Measurements from ENCODE around the gene DMRT3. TPM values are rescaled to one million over a fixed set of nuclear protein-coding genes. Genes with fewer than 3 reads are reported as not detected.

Gene DMRT3
- total and polyA plus RNA-seq, 9 donors: 0.09 to 0.54 (median 0.36) TPM; not detected in 1

DNA sequence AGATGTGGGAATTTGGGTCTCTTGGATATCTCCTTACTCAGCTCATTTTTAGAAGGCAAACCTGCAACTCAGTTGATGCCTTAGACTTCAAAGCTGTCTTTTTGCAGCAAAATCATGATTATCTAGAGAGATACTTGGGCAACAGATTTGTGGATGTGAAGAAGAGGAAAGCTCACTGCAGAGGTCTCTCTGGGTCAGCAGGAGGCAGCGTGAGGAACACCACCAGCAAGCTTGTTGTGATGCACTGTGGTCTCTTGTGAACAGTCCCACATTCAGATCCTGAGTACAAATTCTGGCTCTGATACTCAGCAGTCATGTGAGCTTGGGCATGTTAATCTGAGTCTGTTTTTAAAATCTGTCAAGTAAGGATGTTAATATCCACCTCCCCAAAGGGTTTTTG is 26.3 kb upstream of the DMRT3 start:
- H3K27ac ChIP-seq (ENCODE audit: low read length): no peak overlapping the region
- H3K4me3 ChIP-seq (ENCODE audit: low read length): no peak overlapping the region
- no peak for DNase-seq
- no peaks in the 10 kb centered on the region for H3K36me3 ChIP-seq (ENCODE audit: control insufficient read depth, insufficient read depth, low read length)
- H3K9me3 ChIP-seq (replicated peaks; ENCODE audit: control insufficient read depth, low read depth, low read length): no peaks in the 10 kb centered on the region
- no peaks in the 10 kb centered on the region for H3K4me1 ChIP-seq (ENCODE audit: control insufficient read depth, insufficient read depth, low read length)
- no CpG with 5 or more reads among the region's 1 CpG for WGBS (ENCODE audit: insufficient coverage)
- peaks cover 15% of the 10 kb centered on the region for H3K27me3 ChIP-seq (ENCODE audit: control insufficient read depth, insufficient read depth, low read length)

DNA sequence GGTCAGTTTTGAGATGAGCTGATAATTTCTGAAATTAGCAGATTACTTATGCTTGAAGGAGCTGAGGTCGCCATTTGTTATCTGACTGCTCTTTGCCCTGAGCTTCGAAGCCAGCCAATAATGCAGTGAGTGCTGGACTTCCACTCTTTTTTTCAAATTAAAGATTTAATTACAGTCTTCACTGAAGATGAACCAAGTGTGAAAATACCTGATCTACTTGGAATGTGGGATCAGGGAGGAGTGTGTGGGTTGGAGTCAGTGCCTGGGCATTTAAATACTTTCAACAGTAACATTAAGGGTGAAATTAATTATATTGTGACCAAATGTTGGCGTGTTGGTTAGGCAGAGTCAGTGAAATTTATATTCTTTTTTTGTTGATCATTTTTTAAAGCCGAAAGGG is 23.9 kb upstream of the DMRT3 start:
- no peaks in the 10 kb centered on the region for H3K4me1 ChIP-seq (ENCODE audit: control insufficient read depth, insufficient read depth, low read length)
- no peaks in the 10 kb centered on the region for H3K36me3 ChIP-seq (ENCODE audit: control insufficient read depth, insufficient read depth, low read length)
- H3K27me3 ChIP-seq (ENCODE audit: control insufficient read depth, insufficient read depth, low read length): peaks cover 17% of the 10 kb centered on the region
- no peak overlapping the region for H3K27ac ChIP-seq (ENCODE audit: low read length)
- no peak for DNase-seq
- WGBS (ENCODE audit: insufficient coverage): 100% methylated on average over 1 of the region's 4 CpGs
- no peak overlapping the region for H3K4me3 ChIP-seq (ENCODE audit: low read length)
- H3K9me3 ChIP-seq (replicated peaks; ENCODE audit: control insufficient read depth, low read depth, low read length): no peaks in the 10 kb centered on the region

DNA sequence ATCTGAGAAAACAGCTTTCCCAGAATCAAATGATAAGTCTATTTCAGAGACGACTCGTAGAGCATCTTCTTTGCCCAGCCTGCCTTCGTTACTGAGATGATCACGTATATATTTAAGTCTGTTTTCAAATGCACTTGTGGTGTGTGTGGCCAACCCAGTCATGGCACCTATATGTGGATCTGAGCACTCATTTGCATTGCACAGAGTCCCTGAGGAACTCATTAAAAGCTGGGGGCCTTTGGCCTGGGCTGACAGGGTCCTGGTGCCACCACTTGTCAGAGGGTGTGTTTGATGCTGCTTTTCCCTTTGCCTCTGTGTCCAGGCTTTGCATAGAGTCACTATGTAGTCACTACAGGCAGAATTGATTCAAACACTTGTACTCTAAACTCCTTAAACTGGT is 17.4 kb upstream of the DMRT3 start:
- Histone ChIP-seq H3K36me3 (ENCODE audit: control insufficient read depth, insufficient read depth, low read length) (no peaks in the 10 kb centered on the region), H3K27ac (ENCODE audit: low read length) (no peak overlapping the region), H3K27me3 (ENCODE audit: control insufficient read depth, insufficient read depth, low read length) (peaks cover 32% of the 10 kb centered on the region), H3K9me3 (replicated peaks; ENCODE audit: control insufficient read depth, low read depth, low read length) (no peaks in the 10 kb centered on the region), H3K4me3 (ENCODE audit: low read length) (no peak overlapping the region), H3K4me1 (ENCODE audit: control insufficient read depth, insufficient read depth, low read length) (no peaks in the 10 kb centered on the region)
- 100% methylated on average over 1 of the region's 4 CpGs for WGBS (ENCODE audit: insufficient coverage)
- no peak for DNase-seq

- no peak for DNase-seq
- H3K27me3 ChIP-seq (ENCODE audit: control insufficient read depth, insufficient read depth, low read length): peaks cover 34% of the 10 kb centered on the region
- H3K9me3 ChIP-seq (replicated peaks; ENCODE audit: control insufficient read depth, low read depth, low read length): no peaks in the 10 kb centered on the region
- H3K4me1 ChIP-seq (ENCODE audit: control insufficient read depth, insufficient read depth, low read length): no peaks in the 10 kb centered on the region
- WGBS (ENCODE audit: insufficient coverage): 52% methylated on average over 3 of the region's 4 CpGs
- H3K27ac ChIP-seq (ENCODE audit: low read length): no peak overlapping the region
- H3K4me3 ChIP-seq (ENCODE audit: low read length): no peak overlapping the region
- H3K36me3 ChIP-seq (ENCODE audit: control insufficient read depth, insufficient read depth, low read length): no peaks in the 10 kb centered on the region
These were observed 16.5 kb upstream of the DMRT3 start for GRCh38 chr9:959914-960313.

- H3K36me3 ChIP-seq (ENCODE audit: control insufficient read depth, insufficient read depth, low read length): no peaks in the 10 kb centered on the region
- WGBS (ENCODE audit: insufficient coverage): 53% methylated on average over 6 of the region's 6 CpGs
- no peak overlapping the region for H3K4me3 ChIP-seq (ENCODE audit: low read length)
- peaks cover 43% of the 10 kb centered on the region for H3K27me3 ChIP-seq (ENCODE audit: control insufficient read depth, insufficient read depth, low read length)
- H3K27ac ChIP-seq (ENCODE audit: low read length): no peak overlapping the region
- H3K4me1 ChIP-seq (ENCODE audit: control insufficient read depth, insufficient read depth, low read length): no peaks in the 10 kb centered on the region
- H3K9me3 ChIP-seq (replicated peaks; ENCODE audit: control insufficient read depth, low read depth, low read length): no peaks in the 10 kb centered on the region
- no peak for DNase-seq
These were observed 14.4 kb upstream of the DMRT3 start for GRCh38 chr9:962023-962422.

DNA sequence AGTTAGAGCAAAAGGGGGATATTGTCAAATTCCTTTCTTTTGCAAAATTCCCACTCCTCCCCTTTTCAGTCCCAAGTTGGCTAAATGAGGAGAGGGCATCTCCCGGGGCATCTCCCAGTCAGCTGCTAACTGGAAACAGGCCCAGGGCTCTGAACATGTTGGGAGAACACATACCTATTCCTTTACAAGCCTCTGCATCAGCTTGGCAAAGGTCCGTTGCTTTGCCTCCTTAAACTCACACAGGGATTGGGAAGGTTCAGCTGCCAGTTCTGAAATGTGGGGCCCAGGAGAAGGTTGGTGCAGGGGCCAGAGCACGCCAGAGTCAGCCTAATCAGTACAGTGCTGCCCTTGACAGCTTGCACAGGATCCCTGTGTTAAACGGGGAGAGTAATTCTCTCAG is 11.0 kb upstream of the DMRT3 start:
- Histone ChIP-seq H3K27me3 (ENCODE audit: control insufficient read depth, insufficient read depth, low read length) (peaks cover 56% of the 10 kb centered on the region), H3K9me3 (replicated peaks; ENCODE audit: control insufficient read depth, low read depth, low read length) (no peaks in the 10 kb centered on the region)
- WGBS (ENCODE audit: insufficient coverage): 0% methylated on average over 1 of the region's 4 CpGs

DNA sequence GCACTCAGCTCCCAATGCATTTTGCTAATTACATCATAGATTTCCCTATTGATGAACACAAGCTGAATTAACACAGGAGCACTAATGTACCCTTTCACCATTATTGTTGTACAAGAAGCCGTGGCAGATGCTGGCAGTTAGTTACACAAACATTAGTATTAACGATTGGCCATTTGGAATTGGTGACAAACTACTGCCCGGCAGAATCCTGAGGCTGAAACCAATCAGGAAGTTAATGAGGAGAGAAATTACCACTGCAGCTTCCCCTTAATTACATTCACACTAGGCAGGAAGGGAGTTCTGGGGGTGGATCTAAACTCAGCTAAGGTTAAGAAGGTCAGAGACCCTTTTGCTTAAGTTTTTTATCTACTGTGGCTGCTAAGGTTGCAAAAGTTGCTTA is 9.6 kb upstream of the DMRT3 start:
- Histone ChIP-seq H3K27me3 (ENCODE audit: control insufficient read depth, insufficient read depth, low read length) (peaks cover 63% of the 10 kb centered on the region), H3K36me3 (ENCODE audit: control insufficient read depth, insufficient read depth, low read length) (no peaks in the 10 kb centered on the region), H3K27ac (ENCODE audit: low read length) (no peak overlapping the region), H3K4me1 (ENCODE audit: control insufficient read depth, insufficient read depth, low read length) (peaks cover 24% of the 10 kb centered on the region), H3K4me3 (ENCODE audit: low read length) (no peak overlapping the region), H3K9me3 (replicated peaks; ENCODE audit: control insufficient read depth, low read depth, low read length) (no peaks in the 10 kb centered on the region)
- no CpG with 5 or more reads among the region's 3 CpGs for WGBS (ENCODE audit: insufficient coverage)
- no peak for DNase-seq

More for the DNA sequence above, 11.0 kb upstream of the DMRT3 start:
- Histone ChIP-seq H3K27ac (ENCODE audit: low read length) (no peak overlapping the region), H3K4me3 (ENCODE audit: low read length) (no peak overlapping the region), H3K4me1 (ENCODE audit: control insufficient read depth, insufficient read depth, low read length) (peaks cover 11% of the 10 kb centered on the region), H3K36me3 (ENCODE audit: control insufficient read depth, insufficient read depth, low read length) (no peaks in the 10 kb centered on the region)
- no peak for DNase-seq

DNA sequence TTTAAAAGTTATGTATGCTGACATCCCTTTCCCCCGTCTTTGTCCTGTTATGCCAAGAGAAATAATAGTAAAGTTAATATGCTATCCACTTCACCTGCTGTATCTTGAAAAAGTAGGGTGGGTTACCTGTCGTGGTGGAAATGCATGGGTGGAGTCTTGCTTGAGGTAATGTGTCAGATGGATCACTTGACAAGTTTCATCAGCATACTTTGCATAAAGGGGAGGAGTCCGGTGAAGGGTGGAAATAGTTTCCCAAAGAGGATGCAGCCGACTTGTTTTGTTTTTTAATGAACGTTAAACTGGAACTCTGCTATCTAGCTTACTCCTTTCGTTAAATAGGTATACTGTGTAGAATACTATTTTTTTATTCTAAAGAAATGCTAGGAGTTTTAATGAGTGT is 9.0 kb upstream of the DMRT3 start:
- H3K9me3 ChIP-seq (replicated peaks; ENCODE audit: control insufficient read depth, low read depth, low read length): no peaks in the 10 kb centered on the region
- WGBS (ENCODE audit: insufficient coverage): no CpG with 5 or more reads among the region's 6 CpGs
- no peak for DNase-seq
- H3K4me1 ChIP-seq (ENCODE audit: control insufficient read depth, insufficient read depth, low read length): peaks cover 30% of the 10 kb centered on the region
- no peak overlapping the region for H3K4me3 ChIP-seq (ENCODE audit: low read length)
- H3K27ac ChIP-seq (ENCODE audit: low read length): no peak overlapping the region
- no peaks in the 10 kb centered on the region for H3K36me3 ChIP-seq (ENCODE audit: control insufficient read depth, insufficient read depth, low read length)
- H3K27me3 ChIP-seq (ENCODE audit: control insufficient read depth, insufficient read depth, low read length): peaks cover 63% of the 10 kb centered on the region

DNA sequence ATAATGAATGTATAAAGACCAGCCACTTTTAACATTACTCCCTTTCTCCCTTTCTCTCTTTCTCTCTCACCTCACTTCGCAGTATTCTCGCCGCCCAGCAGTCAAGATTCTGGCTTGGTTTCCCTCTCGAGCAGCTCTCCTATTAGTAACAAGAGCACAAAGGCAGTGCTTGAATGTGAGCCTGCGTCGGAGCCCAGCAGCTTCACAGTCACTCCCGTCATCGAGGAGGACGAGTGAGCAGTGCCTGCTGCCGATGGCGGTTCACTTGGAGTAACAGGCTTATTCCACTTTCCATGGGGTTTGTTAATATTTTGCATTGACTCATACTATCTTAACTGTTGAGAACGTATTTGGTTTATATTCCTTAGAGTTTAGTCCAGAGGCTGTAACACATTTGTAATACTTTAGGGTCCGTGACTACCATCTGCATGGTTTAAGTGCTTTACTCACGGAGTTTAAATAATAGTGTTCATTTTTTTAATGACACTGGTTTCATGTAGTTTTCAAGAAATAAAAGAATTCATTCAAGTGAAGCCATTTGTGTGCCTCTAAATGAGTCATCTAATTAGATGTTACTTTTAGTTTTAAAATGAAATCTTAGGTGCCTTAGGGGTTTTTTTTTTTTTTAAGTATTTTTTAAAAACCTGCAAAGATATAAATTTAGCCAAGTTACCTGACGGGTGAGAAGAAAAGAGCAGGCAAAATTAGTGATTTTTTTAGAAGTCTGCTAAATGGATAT is 8.4 kb upstream of the DMRT3 start:
- DNase-seq: no peak
- peaks cover 35% of the 10 kb centered on the region for H3K4me1 ChIP-seq (ENCODE audit: control insufficient read depth, insufficient read depth, low read length)
- 23% methylated on average over 3 of the region's 15 CpGs for WGBS (ENCODE audit: insufficient coverage)
- H3K27ac ChIP-seq (ENCODE audit: low read length): no peak overlapping the region
- no peaks in the 10 kb centered on the region for H3K36me3 ChIP-seq (ENCODE audit: control insufficient read depth, insufficient read depth, low read length)
- H3K9me3 ChIP-seq (replicated peaks; ENCODE audit: control insufficient read depth, low read depth, low read length): no peaks in the 10 kb centered on the region
- no peak overlapping the region for H3K4me3 ChIP-seq (ENCODE audit: low read length)
- H3K27me3 ChIP-seq (ENCODE audit: control insufficient read depth, insufficient read depth, low read length): peaks cover 65% of the 10 kb centered on the region

DNA sequence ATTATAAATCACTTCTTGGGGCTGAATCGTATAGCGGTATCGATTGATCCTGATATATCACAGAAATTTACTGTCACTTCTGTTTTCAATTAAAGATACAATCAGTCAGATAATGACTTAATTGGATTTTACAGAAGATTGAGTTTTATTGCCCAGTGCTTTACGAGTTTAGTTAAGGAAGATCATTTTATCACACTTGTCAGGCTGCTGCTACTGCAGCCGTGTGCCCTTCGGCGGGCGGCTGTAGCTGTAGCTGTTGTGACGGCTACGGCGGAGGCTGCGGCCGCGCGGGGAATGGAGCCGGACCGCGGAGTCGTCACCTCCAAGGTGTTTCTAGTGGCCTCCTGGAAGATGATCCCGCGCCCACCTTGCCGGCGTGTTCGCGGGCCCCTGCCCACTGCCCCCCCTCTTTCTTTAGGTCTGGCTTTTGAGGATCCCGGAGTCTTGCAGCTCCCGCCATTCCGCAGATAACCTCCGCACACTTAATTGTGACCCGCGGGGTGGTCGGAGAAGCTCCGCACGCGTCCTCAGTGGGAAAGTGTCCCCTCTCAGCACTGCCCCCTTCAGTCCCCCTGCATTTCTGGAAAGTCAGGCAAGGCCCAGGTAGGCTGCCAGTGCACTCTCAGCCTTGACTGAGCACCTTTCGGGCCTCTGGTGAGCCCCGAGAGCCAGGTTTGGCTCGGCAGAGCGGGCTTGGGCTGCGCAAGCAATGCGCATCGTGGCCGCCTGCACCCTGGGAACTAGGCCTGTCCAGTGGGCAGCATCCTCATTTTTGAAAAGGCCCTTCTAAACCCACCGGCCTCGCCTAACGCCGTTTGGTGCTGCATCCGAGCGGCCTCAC is 6.9 kb upstream of the DMRT3 start:
- H3K36me3 ChIP-seq (ENCODE audit: control insufficient read depth, insufficient read depth, low read length): no peaks in the 10 kb centered on the region
- no peak for DNase-seq
- no peaks in the 10 kb centered on the region for H3K9me3 ChIP-seq (replicated peaks; ENCODE audit: control insufficient read depth, low read depth, low read length)
- H3K27me3 ChIP-seq (ENCODE audit: control insufficient read depth, insufficient read depth, low read length): peaks cover 77% of the 10 kb centered on the region
- WGBS (ENCODE audit: insufficient coverage): 7% methylated on average over 44 of the region's 49 CpGs
- no peak overlapping the region for H3K4me3 ChIP-seq (ENCODE audit: low read length)
- H3K4me1 ChIP-seq (ENCODE audit: control insufficient read depth, insufficient read depth, low read length): peaks cover 35% of the 10 kb centered on the region
- H3K27ac ChIP-seq (ENCODE audit: low read length): no peak overlapping the region

All from muscle of leg (tissue), 11 donors.